GM19240 (cell line): ENCODE results near the gene RBM39.

Source experiments
- DNase-seq: peaks from one replicate; pipeline ENCODE4 v3.0.0; 2011; ENCODE audit warnings: low spot score; ENCODE audit not compliant: insufficient read length

RBM39 gene

DNA sequence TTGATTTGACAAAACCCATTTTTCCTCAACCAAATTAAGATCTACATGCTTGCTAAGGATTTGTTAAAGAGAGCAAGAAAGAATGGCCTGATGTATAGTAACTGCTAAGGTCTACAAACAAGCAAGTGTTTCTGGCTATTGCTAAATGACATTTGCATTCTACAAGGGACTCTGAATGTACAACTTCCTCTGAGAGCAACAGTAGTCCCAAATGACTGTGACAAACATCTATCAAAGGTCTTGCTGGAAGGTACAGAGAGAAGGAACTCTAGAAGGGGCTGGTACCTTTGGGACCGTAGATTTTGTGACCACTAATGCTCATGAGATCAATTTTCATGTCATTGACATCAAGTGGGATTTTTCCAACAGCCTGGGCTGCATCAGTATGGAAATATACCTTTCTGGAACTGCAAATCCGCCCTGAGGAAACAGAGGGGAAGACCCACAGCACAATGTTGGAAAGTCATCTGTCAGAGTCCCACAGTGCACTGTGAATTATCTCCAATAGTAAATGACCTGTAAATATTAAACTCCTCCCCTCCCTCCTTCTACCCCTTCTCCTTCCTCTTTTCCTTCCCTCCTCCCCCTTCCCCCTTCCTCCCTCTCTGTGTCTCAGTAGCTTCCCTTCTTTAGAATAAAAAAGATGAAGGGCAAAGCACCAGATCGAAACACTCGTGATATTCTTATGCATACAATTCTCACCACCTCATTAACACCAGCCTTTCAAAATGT lies 61.4 kb downstream of the RBM39 start:
- no peak for DNase-seq

DNA sequence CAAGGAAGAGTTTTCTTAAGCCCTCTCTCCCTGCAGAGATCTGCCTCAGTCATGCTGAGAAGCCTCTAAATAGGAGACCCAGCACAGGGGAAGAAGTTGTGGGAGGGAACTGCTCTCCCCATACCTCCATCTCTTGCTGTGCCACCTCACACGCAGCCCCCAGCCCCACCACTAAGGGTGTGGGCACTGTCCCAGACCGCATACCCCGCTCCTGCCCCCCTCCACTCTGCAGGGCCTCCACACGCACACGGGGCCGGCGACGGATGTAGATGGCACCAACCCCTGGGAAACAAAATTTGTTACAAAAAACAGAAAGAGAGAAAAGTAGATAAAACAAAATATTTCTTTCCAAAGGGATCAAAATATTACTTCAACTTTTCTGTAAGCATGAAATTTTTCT lies 67.1 kb downstream of the RBM39 start:
- DNase-seq, result no peak

DNA sequence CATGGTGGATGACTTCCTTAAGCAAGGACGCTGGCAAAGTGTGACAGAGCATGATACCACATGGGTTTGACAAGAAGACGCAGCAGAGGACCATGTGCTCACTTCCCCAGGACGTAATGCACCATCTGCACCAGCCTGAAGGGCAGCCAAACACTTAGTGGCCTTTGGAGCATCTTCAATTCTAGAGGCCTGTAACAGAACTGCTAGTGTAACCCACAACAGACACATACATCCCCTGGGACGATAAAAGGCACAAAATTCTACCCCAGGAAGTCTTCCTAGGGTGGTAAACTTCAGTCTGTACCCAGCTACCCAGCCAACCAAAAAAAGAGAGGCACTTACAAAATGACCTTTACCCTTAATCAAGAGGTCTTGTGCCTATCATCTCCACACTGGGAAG lies 68.2 kb downstream of the RBM39 start:
- DNase-seq, result no peak

DNA sequence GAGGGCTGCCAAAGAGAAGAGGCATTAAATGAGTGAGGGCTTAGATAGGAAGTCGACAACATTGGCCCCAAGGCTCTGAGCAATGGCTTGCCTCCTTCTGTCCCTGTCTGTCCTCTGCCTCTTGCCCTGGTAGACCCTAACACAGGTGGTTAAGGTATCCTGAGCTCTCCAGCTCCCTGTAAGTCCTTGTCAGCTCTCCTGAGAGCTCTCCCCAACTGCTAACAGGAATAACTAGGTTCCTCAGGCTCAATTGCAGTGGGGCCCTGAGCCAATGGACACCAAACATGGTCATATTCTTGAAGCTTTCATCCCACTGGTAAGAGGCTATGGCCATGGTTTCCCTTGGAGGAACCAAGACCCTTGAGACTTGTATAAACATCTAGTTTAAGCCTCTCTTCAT lies 72.4 kb downstream of the RBM39 start:
- no peak for DNase-seq

DNA sequence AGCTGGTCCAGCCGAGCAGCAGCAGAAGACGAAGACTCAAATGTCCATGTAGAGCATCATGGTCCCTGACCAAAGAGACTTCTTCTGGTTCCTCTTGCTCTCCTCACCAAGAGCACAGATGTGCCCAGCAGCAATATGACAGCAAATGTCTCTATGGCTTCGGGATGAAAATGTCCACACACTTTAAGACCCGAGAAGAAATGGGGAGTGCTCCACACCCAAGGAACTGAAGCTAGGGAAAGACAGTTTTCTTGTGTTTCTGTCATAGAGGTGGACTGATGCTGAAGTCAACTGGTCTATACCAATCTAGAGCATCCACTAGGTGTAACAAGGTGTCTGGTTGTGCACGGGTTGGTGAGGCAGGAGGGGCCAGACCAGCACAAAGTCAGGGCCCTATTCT lies 72.8 kb downstream of the RBM39 start:
- no peak for DNase-seq

DNA sequence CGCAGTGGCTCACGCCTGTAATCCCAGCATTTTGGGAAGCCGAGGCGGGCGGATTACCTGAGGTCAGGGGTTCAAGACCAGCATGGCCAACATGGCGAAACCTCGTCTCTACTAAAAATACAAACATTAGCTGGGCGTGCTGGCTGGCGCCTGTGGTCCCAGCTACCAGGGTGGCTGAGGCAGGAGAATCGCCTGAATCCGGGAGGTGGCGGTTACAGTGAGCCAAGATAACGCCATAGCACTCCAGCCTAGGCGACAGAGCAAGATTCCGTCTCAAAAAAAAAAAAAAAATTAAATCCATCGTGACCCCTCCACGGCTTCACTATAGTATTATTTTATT lies 76.1 kb downstream of the RBM39 start:
- no peak for DNase-seq

DNA sequence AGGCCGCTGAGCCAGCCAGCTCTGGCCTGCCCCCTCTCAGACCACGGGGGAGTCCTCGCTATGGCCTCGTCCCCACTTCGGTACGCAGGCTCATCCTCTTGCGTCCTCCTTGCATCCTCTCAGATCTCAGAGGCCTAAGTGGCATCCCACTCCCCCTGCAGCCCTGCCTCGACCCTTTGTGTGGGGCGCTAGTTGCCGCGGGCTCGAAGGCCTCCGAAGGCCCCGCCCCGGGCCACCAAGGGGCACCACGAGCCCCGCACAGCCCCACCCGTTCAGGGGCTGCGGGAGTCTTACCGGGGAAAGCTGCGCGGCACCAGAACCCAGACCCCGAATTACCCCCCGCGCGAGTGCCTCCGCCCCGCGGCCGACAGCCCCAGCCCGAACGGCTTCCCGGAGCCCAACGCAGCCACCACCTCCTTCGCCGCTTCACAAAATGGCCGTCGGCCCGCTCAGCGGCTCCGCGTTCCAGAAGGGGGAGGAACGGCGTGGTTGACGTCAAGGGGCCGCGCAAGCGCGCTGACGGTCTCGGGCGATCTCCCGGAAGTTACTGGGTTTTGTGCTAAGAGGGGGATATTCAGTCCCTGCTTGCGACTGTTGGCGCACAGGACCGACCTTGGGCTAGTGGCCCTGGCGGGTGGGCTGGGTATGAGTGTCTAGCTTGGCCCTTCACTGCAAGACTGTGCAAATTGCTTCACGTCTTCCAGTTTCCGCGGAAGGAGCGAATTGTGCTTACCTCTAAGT lies 77.4 kb downstream of the RBM39 start, which contains the start of the genes CPNE1 and RBM12:
Gene CPNE1 (minus strand): TSS at position 435 of the 741 bp plus-strand sequence. CDS start 31,977 bp downstream, outside the sequence.
Gene RBM12 (minus strand): TSS at position 435 of the 741 bp plus-strand sequence. CDS start 9,578 bp downstream, outside the sequence.
- peak; percentile 90 for DNase-seq

DNA sequence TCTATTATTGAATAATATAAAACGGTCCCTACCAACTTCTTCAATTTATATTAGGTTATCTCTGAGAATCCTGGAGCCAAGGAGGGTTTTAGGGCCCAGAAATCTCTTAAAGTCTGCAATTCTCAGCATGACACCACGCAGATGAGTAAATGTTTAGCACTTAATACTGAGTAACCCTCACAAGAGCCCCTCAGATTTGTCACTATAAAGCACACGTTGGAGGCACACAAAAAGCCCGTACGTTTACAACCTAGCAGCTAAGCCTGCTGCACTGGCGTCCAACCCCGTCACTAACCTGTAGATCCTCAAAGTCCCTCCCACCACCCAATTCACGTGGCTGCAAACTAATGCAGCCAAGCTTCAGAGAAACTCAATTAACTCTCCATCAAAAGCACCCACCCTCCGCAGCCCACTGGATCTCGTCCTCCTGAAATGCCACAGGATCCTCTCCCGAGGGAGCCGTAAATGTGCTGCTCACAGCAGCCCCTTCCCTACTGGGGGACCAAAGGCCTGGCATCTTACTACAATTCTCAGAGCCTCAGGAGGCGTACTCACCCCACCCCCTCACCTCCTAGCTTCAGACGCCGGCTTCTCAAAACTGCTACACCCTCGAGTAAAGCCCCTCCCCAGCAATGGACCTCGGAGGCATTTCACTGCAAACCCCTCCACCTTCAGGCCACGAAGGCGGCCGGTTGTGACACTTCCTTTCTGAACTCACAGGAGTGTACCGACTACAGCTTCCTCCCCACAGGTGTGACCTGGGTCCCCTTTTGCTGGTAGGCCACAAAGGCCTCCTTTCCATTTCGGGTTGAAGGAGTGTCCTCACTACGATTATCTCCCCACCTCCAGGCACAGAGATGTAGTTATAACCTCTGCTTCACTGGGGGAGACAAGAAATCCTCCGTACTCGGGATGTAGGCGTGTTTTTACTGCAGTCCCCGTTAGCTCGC lies 78.3 kb downstream of the RBM39 start:
- peak; percentile 20 for DNase-seq

DNA sequence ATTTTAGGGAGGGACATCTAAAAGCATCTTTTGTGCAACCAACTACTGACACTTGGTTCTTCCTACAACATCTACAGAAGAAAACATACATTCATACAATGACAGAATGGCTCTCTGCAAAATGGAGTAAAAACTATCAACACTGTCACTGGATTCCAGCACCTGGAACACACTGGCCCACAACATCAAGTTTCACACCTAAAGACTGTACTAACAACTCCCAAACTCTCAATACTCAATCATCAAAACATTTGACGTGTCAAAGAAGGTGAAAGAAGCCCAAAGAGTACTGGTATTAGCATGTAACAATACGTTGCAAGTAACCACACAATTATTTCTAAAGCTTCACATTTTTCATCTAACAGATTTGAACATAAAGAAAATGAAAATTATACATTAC lies 79.5 kb downstream of the RBM39 start:
- DNase-seq, result no peak

DNA sequence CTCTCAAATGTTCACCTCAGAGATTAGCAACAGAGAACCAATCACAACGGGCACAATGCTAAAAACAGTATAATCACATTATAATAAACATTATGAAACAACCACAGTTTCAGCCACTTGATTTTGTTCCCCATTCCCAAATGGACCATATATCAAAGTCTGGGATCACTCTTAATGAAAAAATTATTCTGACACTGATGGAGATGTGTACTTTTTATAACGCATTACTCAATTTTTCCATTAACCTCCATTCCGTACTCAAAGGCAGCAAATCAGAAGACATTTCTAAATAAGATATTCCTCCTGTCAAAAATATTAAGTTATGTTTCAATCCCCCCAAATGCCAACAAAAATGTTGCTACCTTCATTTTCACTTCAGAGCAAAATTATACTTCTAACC lies 80.2 kb downstream of the RBM39 start:
- no peak for DNase-seq

DNA sequence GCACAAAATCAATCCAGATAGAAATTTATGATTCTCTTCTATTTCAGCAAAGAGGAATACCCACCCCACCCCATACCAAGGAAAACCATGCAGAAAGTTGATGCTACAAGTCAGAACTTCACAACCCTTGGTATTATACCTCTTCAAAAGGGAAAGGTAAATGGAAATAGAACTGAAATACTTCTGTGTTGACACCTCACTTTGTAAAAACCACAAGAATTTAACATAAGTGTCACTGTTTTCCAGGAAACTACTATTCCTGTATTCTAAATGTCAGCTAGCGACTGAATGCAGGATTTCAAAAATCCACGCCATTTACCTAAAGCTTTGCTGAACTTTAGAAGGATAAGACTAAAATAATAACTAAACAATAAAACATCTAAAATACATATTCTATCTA lies 81.0 kb downstream of the RBM39 start:
- DNase-seq, result no peak

DNA sequence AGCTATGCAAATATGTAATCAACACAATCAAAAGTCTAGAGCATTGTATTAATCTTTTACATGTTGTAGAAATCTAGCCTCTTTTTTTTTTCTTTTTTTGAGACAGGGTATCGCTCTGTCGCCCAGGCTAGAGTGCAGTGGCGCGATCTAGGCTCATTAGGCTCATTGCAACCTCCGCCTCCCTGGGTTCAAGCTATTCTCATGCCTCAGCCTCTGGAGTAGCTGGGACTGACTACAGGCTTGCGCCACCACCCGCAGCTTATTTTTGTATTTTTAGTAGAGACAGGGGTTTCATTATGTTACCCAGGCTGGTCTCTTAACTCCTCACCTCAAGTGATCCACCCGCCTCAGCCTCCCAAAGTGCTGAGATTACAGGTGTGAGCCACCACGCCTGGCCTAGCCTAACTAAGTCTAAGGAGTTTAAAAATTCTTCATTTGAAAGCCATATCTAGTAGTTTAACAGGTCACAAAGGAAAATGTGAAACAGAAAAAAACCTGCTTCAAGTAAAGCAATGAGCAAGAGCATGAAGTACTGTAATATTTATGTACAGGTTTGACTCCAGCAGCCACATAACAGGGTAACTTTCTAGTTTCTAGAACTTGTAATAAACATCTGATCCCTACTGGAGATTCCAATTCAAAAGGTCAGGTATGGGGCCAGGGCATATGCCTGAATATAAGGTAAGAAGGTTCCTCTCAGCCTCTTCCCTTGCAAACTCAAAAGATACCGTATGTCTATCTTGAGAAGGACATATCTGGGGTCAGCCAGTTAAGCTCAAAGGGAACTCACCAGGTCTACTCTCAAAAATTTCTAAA lies 81.7 kb downstream of the RBM39 start:
- DNase-seq, result no peak

DNA sequence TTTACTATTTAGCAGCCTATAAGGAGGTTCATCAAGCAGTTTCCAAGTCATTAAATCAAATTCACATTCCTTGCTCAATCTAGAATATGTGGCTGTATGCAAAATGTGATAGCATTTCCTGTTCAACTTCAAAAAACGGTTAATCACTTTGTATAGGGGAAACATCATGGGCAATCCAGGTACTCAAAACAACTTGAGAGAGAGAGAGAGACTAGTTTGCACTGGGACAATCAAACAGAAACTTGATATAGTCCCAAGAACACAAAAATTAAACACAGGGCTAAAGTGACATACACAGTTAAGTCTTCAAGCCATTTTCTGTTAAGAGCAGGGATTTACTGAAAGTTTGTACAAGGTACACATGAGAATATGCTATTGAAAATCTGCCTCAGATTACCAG lies 84.8 kb downstream of the RBM39 start:
- no peak for DNase-seq

DNA sequence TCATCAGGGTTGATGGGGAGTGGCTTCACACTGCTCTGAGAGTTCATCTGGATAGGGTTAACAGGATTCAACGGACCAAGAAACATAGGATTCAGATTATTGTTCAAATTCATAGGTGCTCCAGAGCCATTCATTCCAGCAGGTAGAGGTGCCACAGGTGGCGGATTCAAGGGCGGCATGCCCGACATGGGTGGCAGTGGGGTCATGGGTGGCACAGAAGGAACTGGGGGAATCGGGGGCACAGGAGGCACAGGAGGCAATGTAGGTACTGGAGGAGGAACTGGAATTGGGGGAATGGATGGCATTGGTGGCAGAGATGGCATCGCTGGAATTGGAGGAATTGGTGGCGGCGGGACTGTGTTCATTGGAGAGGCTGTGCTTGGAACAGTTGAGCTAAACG lies 87.6 kb downstream of the RBM39 start:
- DNase-seq, result no peak

DNA sequence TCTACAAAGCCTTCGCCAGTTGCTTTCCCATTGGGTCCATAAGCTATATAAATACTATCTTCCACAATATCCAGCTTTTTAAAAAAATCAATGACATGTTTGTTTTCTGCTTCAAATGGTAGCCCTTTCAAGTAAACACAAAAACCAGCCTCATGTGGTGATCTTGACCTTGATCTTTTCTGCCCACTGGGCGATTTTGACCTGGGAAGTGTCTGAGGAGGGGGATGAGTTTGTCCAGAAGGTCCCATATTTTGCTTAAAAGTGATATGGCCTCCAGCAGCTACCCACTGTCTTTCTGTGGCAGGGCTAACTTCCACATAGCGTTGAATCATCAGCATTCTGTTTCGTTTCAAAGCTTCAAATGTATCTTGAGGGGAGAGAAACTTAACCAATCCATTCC lies 88.2 kb downstream of the RBM39 start:
- no peak for DNase-seq
